GM23338 (cell line): ENCODE data around the gene GPC5.

Experiments used
- CREB1 ChIP-seq: fragments of 250-450 bp; sonication (Bioruptor Pico); IDR thresholded peaks from 2 replicates; pipeline ENCODE4 v1.5.0; 2020; ENCODE audit warnings: low read depth, mild to moderate bottlenecking, moderate library complexity
- EZH2 ChIP-seq: fragments of 200-600 bp; sonication (generic); IDR thresholded peaks from one replicate; pipeline ENCODE4 v1.8.0; 2017; ENCODE audit warnings: antibody characterized with exemption, mild to moderate bottlenecking, low read depth; ENCODE audit not compliant: unreplicated experiment
- EZH2phosphoT487 ChIP-seq: fragments of 200-600 bp; sonication (generic); IDR thresholded peaks from one replicate; pipeline ENCODE4 v1.8.1; 2018; ENCODE audit warnings: antibody characterized with exemption; ENCODE audit not compliant: unreplicated experiment
- JUNB ChIP-seq: IDR thresholded peaks from one replicate; pipeline ENCODE4 v1.6.1; 2016; ENCODE audit warnings: antibody characterized with exemption; ENCODE audit not compliant: unreplicated experiment
- NANOG ChIP-seq: IDR thresholded peaks from 2 replicates; pipeline ENCODE4 v1.6.1; 2016; ENCODE audit warnings: antibody characterized with exemption, borderline replicate concordance
- POLR2AphosphoS5 ChIP-seq: IDR thresholded peaks from 2 replicates; pipeline ENCODE4 v1.6.1; 2016; ENCODE audit warnings: antibody characterized with exemption, low read depth
- STAT1 ChIP-seq: IDR thresholded peaks from one replicate; pipeline ENCODE4 v1.6.1; 2016; ENCODE audit warnings: antibody characterized with exemption; ENCODE audit not compliant: unreplicated experiment
- ZNF114 ChIP-seq: fragments of 250-450 bp; sonication (Bioruptor Pico); IDR thresholded peaks from 2 replicates; pipeline ENCODE4 v1.5.0; 2020; ENCODE audit warnings: mild to moderate bottlenecking, moderate library complexity
- ZNF331 ChIP-seq: fragments of 250-450 bp; sonication (Bioruptor Pico); IDR thresholded peaks from 2 replicates; pipeline ENCODE4 v1.5.0; 2020; ENCODE audit warnings: low read depth, mild to moderate bottlenecking, moderate library complexity
- TF ChIP-seq, protein P1 (sequence below), 2 experiments: fragments of 200-600 bp in 1 of 2; sonication (generic) in 1 of 2; conservative IDR thresholded peaks; 2 replicates each; pipeline versions ENCODE4 v1.5.1 to v1.6.1; 2016 to 2017; ENCODE audit warnings: antibody characterized with exemption in 2 of 2, low read depth in 2 of 2, mild to moderate bottlenecking in 2 of 2, moderate library complexity in 1 of 2
- TF ChIP-seq, protein P2 (sequence below): IDR thresholded peaks from 2 replicates; pipeline ENCODE4 v1.6.1; 2016; ENCODE audit warnings: antibody characterized with exemption
- TF ChIP-seq, protein P3 (sequence below): IDR thresholded peaks from one replicate; pipeline ENCODE4 v1.6.1; 2018; ENCODE audit warnings: antibody characterized with exemption; ENCODE audit not compliant: unreplicated experiment

DNA sequence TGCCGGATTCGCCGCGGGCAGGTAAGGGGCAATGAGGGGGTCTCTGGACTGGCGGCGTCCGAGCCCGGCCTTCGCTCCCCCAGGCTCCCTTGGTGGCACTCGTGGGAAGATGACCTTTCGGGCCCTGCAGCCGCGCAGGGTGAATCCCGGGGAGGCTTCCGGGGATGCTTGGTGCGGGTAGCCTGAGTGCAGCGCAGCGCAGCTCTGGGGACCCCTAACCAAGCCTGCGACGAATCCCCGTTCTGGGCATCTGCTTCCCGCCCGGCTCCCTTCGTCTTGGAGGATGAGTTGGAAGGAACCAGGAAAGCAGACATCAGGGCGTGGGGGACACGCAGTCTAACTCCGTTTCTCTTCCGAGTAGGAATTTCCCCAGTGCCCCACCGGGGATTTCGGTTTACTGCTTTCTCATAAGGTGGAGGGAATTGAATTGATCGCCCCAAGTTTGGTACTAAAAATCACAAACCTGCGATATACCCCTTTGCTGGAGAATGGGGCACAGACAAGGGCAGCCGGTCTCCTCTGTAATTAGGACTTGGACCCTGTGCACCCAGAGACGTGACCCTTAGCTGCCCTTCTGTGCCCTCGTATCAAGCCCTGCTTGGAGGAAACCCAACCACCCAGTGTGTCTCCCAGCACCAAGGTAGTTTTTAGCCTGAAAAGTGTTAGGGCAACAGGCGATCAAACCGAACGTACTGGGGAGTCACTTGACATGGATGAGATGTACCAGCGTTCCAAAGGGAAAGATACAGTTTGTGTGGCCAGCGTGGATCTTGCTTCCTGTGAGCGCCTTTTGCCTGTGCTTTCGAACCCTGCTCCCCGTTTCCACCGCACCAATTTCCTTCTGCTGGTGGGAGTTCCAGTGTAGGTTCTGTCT is 1.0 kb downstream of the GPC5 start:
- TF ChIP-seq, protein P1, sequence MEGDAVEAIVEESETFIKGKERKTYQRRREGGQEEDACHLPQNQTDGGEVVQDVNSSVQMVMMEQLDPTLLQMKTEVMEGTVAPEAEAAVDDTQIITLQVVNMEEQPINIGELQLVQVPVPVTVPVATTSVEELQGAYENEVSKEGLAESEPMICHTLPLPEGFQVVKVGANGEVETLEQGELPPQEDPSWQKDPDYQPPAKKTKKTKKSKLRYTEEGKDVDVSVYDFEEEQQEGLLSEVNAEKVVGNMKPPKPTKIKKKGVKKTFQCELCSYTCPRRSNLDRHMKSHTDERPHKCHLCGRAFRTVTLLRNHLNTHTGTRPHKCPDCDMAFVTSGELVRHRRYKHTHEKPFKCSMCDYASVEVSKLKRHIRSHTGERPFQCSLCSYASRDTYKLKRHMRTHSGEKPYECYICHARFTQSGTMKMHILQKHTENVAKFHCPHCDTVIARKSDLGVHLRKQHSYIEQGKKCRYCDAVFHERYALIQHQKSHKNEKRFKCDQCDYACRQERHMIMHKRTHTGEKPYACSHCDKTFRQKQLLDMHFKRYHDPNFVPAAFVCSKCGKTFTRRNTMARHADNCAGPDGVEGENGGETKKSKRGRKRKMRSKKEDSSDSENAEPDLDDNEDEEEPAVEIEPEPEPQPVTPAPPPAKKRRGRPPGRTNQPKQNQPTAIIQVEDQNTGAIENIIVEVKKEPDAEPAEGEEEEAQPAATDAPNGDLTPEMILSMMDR (conservative IDR thresholded peaks at IDR 0.05; ENCODE audit: low read depth in 2 of 2), result no peak
- TF ChIP-seq EZH2 (no peak), POLR2AphosphoS5 (no peak), ZNF331 (CRISPR knock-in tag) (no peak), CREB1 (CRISPR knock-in tag) (no peak), EZH2phosphoT487 (no peak), ZNF114 (CRISPR knock-in tag) (no peak), JUNB (no peak), STAT1 (no peak), NANOG (no peak)
- TF ChIP-seq, protein P2, sequence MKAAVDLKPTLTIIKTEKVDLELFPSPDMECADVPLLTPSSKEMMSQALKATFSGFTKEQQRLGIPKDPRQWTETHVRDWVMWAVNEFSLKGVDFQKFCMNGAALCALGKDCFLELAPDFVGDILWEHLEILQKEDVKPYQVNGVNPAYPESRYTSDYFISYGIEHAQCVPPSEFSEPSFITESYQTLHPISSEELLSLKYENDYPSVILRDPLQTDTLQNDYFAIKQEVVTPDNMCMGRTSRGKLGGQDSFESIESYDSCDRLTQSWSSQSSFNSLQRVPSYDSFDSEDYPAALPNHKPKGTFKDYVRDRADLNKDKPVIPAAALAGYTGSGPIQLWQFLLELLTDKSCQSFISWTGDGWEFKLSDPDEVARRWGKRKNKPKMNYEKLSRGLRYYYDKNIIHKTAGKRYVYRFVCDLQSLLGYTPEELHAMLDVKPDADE, result no peak
- TF ChIP-seq, protein P3, sequence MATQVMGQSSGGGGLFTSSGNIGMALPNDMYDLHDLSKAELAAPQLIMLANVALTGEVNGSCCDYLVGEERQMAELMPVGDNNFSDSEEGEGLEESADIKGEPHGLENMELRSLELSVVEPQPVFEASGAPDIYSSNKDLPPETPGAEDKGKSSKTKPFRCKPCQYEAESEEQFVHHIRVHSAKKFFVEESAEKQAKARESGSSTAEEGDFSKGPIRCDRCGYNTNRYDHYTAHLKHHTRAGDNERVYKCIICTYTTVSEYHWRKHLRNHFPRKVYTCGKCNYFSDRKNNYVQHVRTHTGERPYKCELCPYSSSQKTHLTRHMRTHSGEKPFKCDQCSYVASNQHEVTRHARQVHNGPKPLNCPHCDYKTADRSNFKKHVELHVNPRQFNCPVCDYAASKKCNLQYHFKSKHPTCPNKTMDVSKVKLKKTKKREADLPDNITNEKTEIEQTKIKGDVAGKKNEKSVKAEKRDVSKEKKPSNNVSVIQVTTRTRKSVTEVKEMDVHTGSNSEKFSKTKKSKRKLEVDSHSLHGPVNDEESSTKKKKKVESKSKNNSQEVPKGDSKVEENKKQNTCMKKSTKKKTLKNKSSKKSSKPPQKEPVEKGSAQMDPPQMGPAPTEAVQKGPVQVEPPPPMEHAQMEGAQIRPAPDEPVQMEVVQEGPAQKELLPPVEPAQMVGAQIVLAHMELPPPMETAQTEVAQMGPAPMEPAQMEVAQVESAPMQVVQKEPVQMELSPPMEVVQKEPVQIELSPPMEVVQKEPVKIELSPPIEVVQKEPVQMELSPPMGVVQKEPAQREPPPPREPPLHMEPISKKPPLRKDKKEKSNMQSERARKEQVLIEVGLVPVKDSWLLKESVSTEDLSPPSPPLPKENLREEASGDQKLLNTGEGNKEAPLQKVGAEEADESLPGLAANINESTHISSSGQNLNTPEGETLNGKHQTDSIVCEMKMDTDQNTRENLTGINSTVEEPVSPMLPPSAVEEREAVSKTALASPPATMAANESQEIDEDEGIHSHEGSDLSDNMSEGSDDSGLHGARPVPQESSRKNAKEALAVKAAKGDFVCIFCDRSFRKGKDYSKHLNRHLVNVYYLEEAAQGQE, result no peak
